Gastrocnemius medialis (tissue), 4 donors: Measurements from ENCODE around the gene SVOPL.

ENCODE experiments used
- POLR2A ChIP-seq, 2 donors: fragments of 450-650 bp; IDR thresholded peaks; one replicate each; pipeline ENCODE4 v1.6.1; 2017; ENCODE audit warnings: antibody characterized with exemption in 2 of 2, mild to moderate bottlenecking in 2 of 2, moderate library complexity in 2 of 2
- TF ChIP-seq, protein P1 (sequence below), 5 experiments: fragments of 450-650 bp in 3 of 5; fragments of 200-600 bp in 2 of 5; sonication (generic) in 2 of 5; IDR thresholded peaks in 4 of 5; conservative IDR thresholded peaks in 1 of 5; 1 replicate in 4 of 5; 2 replicates in 1 of 5; pipeline ENCODE4 v1.5.1; 2016 to 2019; ENCODE audit warnings: antibody characterized with exemption in 5 of 5, mild to moderate bottlenecking in 3 of 5, moderate library complexity in 3 of 5

DNA sequence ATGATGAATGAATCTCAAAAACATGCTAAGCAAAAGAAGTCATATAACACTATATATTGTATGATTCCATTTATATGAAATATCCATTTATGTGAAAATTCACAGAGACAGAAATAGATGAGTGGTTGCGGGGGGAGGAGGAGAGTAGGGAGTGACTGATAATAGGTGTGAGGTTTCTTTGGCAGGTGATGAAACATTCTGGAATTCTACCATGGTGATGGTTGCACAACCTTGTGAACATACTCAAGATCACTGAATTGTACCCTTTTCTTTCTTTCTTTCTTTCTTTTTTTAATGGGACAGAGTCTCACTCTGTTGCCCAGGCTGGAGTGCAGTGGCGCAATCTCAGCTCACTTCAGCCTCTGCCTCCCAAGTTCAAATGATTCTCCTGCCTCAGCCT, 10.7 kb downstream of the SVOPL start:
- TF ChIP-seq, protein P1, sequence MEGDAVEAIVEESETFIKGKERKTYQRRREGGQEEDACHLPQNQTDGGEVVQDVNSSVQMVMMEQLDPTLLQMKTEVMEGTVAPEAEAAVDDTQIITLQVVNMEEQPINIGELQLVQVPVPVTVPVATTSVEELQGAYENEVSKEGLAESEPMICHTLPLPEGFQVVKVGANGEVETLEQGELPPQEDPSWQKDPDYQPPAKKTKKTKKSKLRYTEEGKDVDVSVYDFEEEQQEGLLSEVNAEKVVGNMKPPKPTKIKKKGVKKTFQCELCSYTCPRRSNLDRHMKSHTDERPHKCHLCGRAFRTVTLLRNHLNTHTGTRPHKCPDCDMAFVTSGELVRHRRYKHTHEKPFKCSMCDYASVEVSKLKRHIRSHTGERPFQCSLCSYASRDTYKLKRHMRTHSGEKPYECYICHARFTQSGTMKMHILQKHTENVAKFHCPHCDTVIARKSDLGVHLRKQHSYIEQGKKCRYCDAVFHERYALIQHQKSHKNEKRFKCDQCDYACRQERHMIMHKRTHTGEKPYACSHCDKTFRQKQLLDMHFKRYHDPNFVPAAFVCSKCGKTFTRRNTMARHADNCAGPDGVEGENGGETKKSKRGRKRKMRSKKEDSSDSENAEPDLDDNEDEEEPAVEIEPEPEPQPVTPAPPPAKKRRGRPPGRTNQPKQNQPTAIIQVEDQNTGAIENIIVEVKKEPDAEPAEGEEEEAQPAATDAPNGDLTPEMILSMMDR (IDR thresholded peaks at IDR 0.05 in 4 of 5, conservative IDR thresholded peaks at IDR 0.05 in 1 of 5), result no peak
- no peak for TF ChIP-seq POLR2A (IDR thresholded peaks at IDR 0.05)
